Measurements from ENCODE around the gene CTXN2.

Gene CTXN2

GRCh38 chr15:48221261-48221660 lies 29.8 kb downstream of the CTXN2 start:
- Histone ChIP-seq H3K9me3 (no peaks in the 10 kb centered on the region), H3K4me1 (ENCODE audit: control insufficient read depth in 1 of 2, insufficient read depth in 1 of 2, low read depth in 1 of 2, low read length in 1 of 2) (no peaks in the 10 kb centered on the region), H3K4me3 (ENCODE audit: low read depth in 1 of 2, low read length in 1 of 2) (no peak overlapping the region), H3K27ac (no peak overlapping the region), H3K27me3 (peaks cover 50% of the 10 kb centered on the region), H3K36me3 (no peaks in the 10 kb centered on the region)
- TF ChIP-seq CTCF (IDR thresholded peaks at IDR 0.05): no peak

- no peaks in the 10 kb centered on the region for H3K9me3 ChIP-seq
- no peaks in the 10 kb centered on the region for H3K4me1 ChIP-seq (ENCODE audit: control insufficient read depth in 1 of 2, insufficient read depth in 1 of 2, low read depth in 1 of 2, low read length in 1 of 2)
- H3K27me3 ChIP-seq: peaks cover 48% of the 10 kb centered on the region
- TF ChIP-seq CTCF (IDR thresholded peaks at IDR 0.05): no peak
- H3K36me3 ChIP-seq: peaks cover 1% of the 10 kb centered on the region
- no peak overlapping the region for H3K4me3 ChIP-seq (ENCODE audit: low read depth in 1 of 2, low read length in 1 of 2)
- H3K27ac ChIP-seq: no peak overlapping the region
Measured at GRCh38 chr15:48221885-48222284, 30.4 kb downstream of the CTXN2 start.

GRCh38 chr15:48222627-48223026 lies 31.2 kb downstream of the CTXN2 start:
- H3K4me1 ChIP-seq (ENCODE audit: control insufficient read depth in 1 of 2, insufficient read depth in 1 of 2, low read depth in 1 of 2, low read length in 1 of 2): no peaks in the 10 kb centered on the region
- H3K27me3 ChIP-seq: peaks cover 45% of the 10 kb centered on the region
- no peaks in the 10 kb centered on the region for H3K9me3 ChIP-seq
- no peak overlapping the region for H3K27ac ChIP-seq
- no peak overlapping the region for H3K4me3 ChIP-seq (ENCODE audit: low read depth in 1 of 2, low read length in 1 of 2)
- TF ChIP-seq CTCF (IDR thresholded peaks at IDR 0.05): no peak
- H3K36me3 ChIP-seq: peaks cover 9% of the 10 kb centered on the region

GRCh38 chr15:48225771-48226170 lies 34.3 kb downstream of the CTXN2 start:
- no peak for TF ChIP-seq CTCF (IDR thresholded peaks at IDR 0.05)
- H3K4me3 ChIP-seq (ENCODE audit: low read depth in 1 of 2, low read length in 1 of 2): no peak overlapping the region
- H3K27ac ChIP-seq: no peak overlapping the region
- peaks cover 43% of the 10 kb centered on the region for H3K27me3 ChIP-seq
- no peaks in the 10 kb centered on the region for H3K4me1 ChIP-seq (ENCODE audit: control insufficient read depth in 1 of 2, insufficient read depth in 1 of 2, low read depth in 1 of 2, low read length in 1 of 2)
- H3K36me3 ChIP-seq: peaks cover 19% of the 10 kb centered on the region
- no peaks in the 10 kb centered on the region for H3K9me3 ChIP-seq

- Histone ChIP-seq H3K27me3 (peaks cover 18% of the 10 kb centered on the region), H3K4me1 (ENCODE audit: control insufficient read depth in 1 of 2, insufficient read depth in 1 of 2, low read depth in 1 of 2, low read length in 1 of 2) (no peaks in the 10 kb centered on the region), H3K9me3 (no peaks in the 10 kb centered on the region), H3K36me3 (peaks cover 19% of the 10 kb centered on the region), H3K27ac (no peak overlapping the region), H3K4me3 (ENCODE audit: low read depth in 1 of 2, low read length in 1 of 2) (no peak overlapping the region)
- TF ChIP-seq CTCF (IDR thresholded peaks at IDR 0.05): no peak
Measured at GRCh38 chr15:48230498-48230897, 39.0 kb downstream of the CTXN2 start.

- no peak for TF ChIP-seq CTCF (IDR thresholded peaks at IDR 0.05)
- Histone ChIP-seq H3K9me3 (no peaks in the 10 kb centered on the region), H3K4me1 (ENCODE audit: control insufficient read depth in 1 of 2, insufficient read depth in 1 of 2, low read depth in 1 of 2, low read length in 1 of 2) (no peaks in the 10 kb centered on the region), H3K27me3 (peaks cover 5% of the 10 kb centered on the region), H3K36me3 (peaks cover 9% of the 10 kb centered on the region), H3K27ac (no peak overlapping the region), H3K4me3 (ENCODE audit: low read depth in 1 of 2, low read length in 1 of 2) (no peak overlapping the region)
Measured at GRCh38 chr15:48233246-48233645, 41.8 kb downstream of the CTXN2 start.
